CD4-positive, CD25-positive, alpha-beta regulatory T cell (primary cell): Measurements from ENCODE around the gene SLC19A3. TPM values are rescaled to one million over a fixed set of nuclear protein-coding genes. Genes with fewer than 3 reads are reported as not detected.
"Not testable (repeated sequence)": the region's sequence is repeated elsewhere in the genome, so short reads cannot be mapped to it uniquely, and the experiment has no call there.

Experiments used
- ATAC-seq, 2 donors: fragments of 150-1000 bp; cut with Tn5 transposase; one replicate each; pipeline ENCODE4 v1.10.0; 2021; ENCODE audit warnings: low read depth in 2 of 2, moderate number of reproducible peaks in 2 of 2, moderate library complexity in 1 of 2
- DNase-seq, 3 donors: peaks; one replicate each; pipeline versions ENCODE4 v3.0.0 to v3.0.0-alpha.2; 2012 to 2022; ENCODE audit warnings: mixed read lengths in 1 of 3
- H3K27ac ChIP-seq: one replicate; pipeline ENCODE4 v1.7.0; 2013; ENCODE audit warnings: mild to moderate bottlenecking, low read length; ENCODE audit not compliant: insufficient read depth, poor library complexity, severe bottlenecking
- H3K27me3 ChIP-seq: one replicate; pipeline ENCODE4 v1.7.0; 2013; ENCODE audit warnings: low read length; ENCODE audit not compliant: control insufficient read depth, insufficient read depth
- H3K36me3 ChIP-seq: one replicate; pipeline ENCODE4 v1.7.0; 2013; ENCODE audit warnings: mild to moderate bottlenecking, low read length, moderate library complexity; ENCODE audit not compliant: control insufficient read depth, insufficient read depth
- H3K4me1 ChIP-seq: 2 replicates; pipeline ENCODE4 v1.7.0; 2013; ENCODE audit warnings: mild to moderate bottlenecking, low read length; ENCODE audit not compliant: insufficient read depth, control insufficient read depth, poor library complexity, severe bottlenecking
- H3K4me3 ChIP-seq: one replicate; pipeline ENCODE4 v1.7.0; 2013; ENCODE audit warnings: low read depth, mild to moderate bottlenecking, low read length, moderate library complexity
- H3K9me3 ChIP-seq, 2 experiments: 1 replicate in 1 of 2; 2 replicates in 1 of 2; pipeline ENCODE4 v1.7.0; 2013; ENCODE audit warnings: low read length in 2 of 2, mild to moderate bottlenecking in 1 of 2, moderate library complexity in 1 of 2; ENCODE audit not compliant: control insufficient read depth in 2 of 2
- H3K27ac Mint-ChIP-seq, 3 donors: one replicate each; pipeline ENCODE4 v1.8.0; 2020 to 2022; ENCODE audit warnings: mild to moderate bottlenecking in 3 of 3, mixed read lengths in 3 of 3, moderate library complexity in 2 of 3
- H3K27me3 Mint-ChIP-seq: one replicate; pipeline ENCODE4 v1.8.0; 2022; ENCODE audit warnings: mild to moderate bottlenecking, mixed read lengths
- H3K36me3 Mint-ChIP-seq: one replicate; pipeline ENCODE4 v1.8.0; 2020; ENCODE audit warnings: mixed read lengths
- H3K4me1 Mint-ChIP-seq, 4 donors: one replicate each; pipeline ENCODE4 v1.8.0; 2020 to 2022; ENCODE audit warnings: mixed read lengths in 4 of 4, mild to moderate bottlenecking in 1 of 4
- H3K4me3 Mint-ChIP-seq, 4 donors: one replicate each; pipeline ENCODE4 v1.8.0; 2020 to 2022; ENCODE audit warnings: mild to moderate bottlenecking in 4 of 4, mixed read lengths in 4 of 4, moderate library complexity in 3 of 4
- H3K9me3 Mint-ChIP-seq, 7 donors: one replicate each; pipeline ENCODE4 v1.8.0; 2020 to 2022; ENCODE audit warnings: mixed read lengths in 7 of 7, mild to moderate bottlenecking in 3 of 7, moderate library complexity in 2 of 7
- polyA plus RNA-seq, 4 donors: library from polyadenylated mRNA; unstranded; fragments of 300-500 nt; fragmentation: Illumina TruSeq; gene quantifications; one replicate each; pipeline ENCODE4 v1.2.3, GENCODE V29; 2021
- total RNA-seq: library from RNA; stranded (reverse); gene quantifications from one replicate; pipeline ENCODE4 v1.2.3, GENCODE V29; 2022

SLC19A3 gene
- total and polyA plus RNA-seq, 5 donors from 2014 or later, result not detected

- Mint-ChIP-seq H3K9me3 (no peaks in the 10 kb centered on the region), H3K27me3 (peaks cover 15% of the 10 kb centered on the region), H3K36me3 (no peaks in the 10 kb centered on the region), H3K4me1 (no peaks in the 10 kb centered on the region), H3K27ac (no peak overlapping the region), H3K4me3 (no peak overlapping the region)
- Histone ChIP-seq H3K36me3 (no peaks in the 10 kb centered on the region), H3K27me3 (peaks cover 1% of the 10 kb centered on the region), H3K4me3 (no peak overlapping the region), H3K4me1 (no peaks in the 10 kb centered on the region), H3K9me3 (no peaks in the 10 kb centered on the region), H3K27ac (no peak overlapping the region)
- DNase-seq, result no peak
- no peak for ATAC-seq
Measured at GRCh38 chr2:227696990-227697679, 20.7 kb downstream of the SLC19A3 start.

GRCh38 chr2:227687189-227687588 lies 30.6 kb downstream of the SLC19A3 start:
- H3K4me1 ChIP-seq, result no peaks in the 10 kb centered on the region
- no peak overlapping the region for H3K4me3 ChIP-seq
- H3K27ac Mint-ChIP-seq, result no peak overlapping the region
- ATAC-seq (no peak), DNase-seq (no peak)
- peaks cover 0 to 3% (median 0%) of the 10 kb centered on the region in 7 donors for H3K9me3 Mint-ChIP-seq
- no peak overlapping the region for H3K4me3 Mint-ChIP-seq
- H3K27me3 Mint-ChIP-seq, result peaks cover 38% of the 10 kb centered on the region
- H3K36me3 ChIP-seq, result no peaks in the 10 kb centered on the region
- H3K9me3 ChIP-seq, result no peaks in the 10 kb centered on the region
- H3K27ac ChIP-seq, result no peak overlapping the region
- peaks cover 7% of the 10 kb centered on the region for H3K27me3 ChIP-seq
- no peaks in the 10 kb centered on the region for H3K4me1 Mint-ChIP-seq
- H3K36me3 Mint-ChIP-seq, result no peaks in the 10 kb centered on the region

GRCh38 chr2:227684258-227684657 lies 33.6 kb downstream of the SLC19A3 start:
- no peaks in the 10 kb centered on the region for H3K4me1 ChIP-seq
- DNase-seq, result no peak

GRCh38 chr2:227677928-227678327 lies 39.9 kb downstream of the SLC19A3 start:
- no peak overlapping the region for H3K4me3 ChIP-seq
- H3K27ac Mint-ChIP-seq, result no peak overlapping the region
- no peak for DNase-seq
- no peaks in the 10 kb centered on the region for H3K9me3 ChIP-seq
- no peaks in the 10 kb centered on the region for H3K27me3 Mint-ChIP-seq
- no peaks in the 10 kb centered on the region for H3K4me1 ChIP-seq
- no peak overlapping the region for H3K4me3 Mint-ChIP-seq
- H3K27me3 ChIP-seq, result no peaks in the 10 kb centered on the region
- H3K36me3 ChIP-seq, result no peaks in the 10 kb centered on the region
- H3K4me1 Mint-ChIP-seq, result no peaks in the 10 kb centered on the region
- H3K9me3 Mint-ChIP-seq, result peaks cover 0 to 2% (median 0%) of the 10 kb centered on the region in 7 donors
- no peaks in the 10 kb centered on the region for H3K36me3 Mint-ChIP-seq
- H3K27ac ChIP-seq, result no peak overlapping the region
- ATAC-seq, result no peak

More at GRCh38 chr2:227684258-227684657, 33.6 kb downstream of the SLC19A3 start:
- Histone ChIP-seq H3K27ac (no peak overlapping the region), H3K4me3 (no peak overlapping the region), H3K9me3 (no peaks in the 10 kb centered on the region), H3K27me3 (peaks cover 7% of the 10 kb centered on the region), H3K36me3 (no peaks in the 10 kb centered on the region)
- no peaks in the 10 kb centered on the region for H3K36me3 Mint-ChIP-seq
- no peak overlapping the region for H3K4me3 Mint-ChIP-seq
- no peak overlapping the region for H3K27ac Mint-ChIP-seq
- peaks cover 0 to 3% (median 0%) of the 10 kb centered on the region in 7 donors for H3K9me3 Mint-ChIP-seq
- H3K4me1 Mint-ChIP-seq, result no peaks in the 10 kb centered on the region
- no peak for ATAC-seq
- H3K27me3 Mint-ChIP-seq, result peaks cover 22% of the 10 kb centered on the region

- no peaks in the 10 kb centered on the region for H3K36me3 ChIP-seq
- Mint-ChIP-seq H3K27ac (no peak overlapping the region), H3K4me1 (no peaks in the 10 kb centered on the region), H3K9me3 (no peaks in the 10 kb centered on the region), H3K4me3 (no peak overlapping the region), H3K27me3 (no peaks in the 10 kb centered on the region), H3K36me3 (no peaks in the 10 kb centered on the region)
- no peak overlapping the region for H3K4me3 ChIP-seq
- no peak overlapping the region for H3K27ac ChIP-seq
- no peaks in the 10 kb centered on the region for H3K9me3 ChIP-seq
- ATAC-seq, result no peak
- no peaks in the 10 kb centered on the region for H3K4me1 ChIP-seq
- H3K27me3 ChIP-seq, result no peaks in the 10 kb centered on the region
- DNase-seq, result no peak
Measured at GRCh38 chr2:227674485-227674884, 43.3 kb downstream of the SLC19A3 start.

- not testable (repeated sequence) for H3K27ac Mint-ChIP-seq, H3K4me3 ChIP-seq, H3K9me3 Mint-ChIP-seq, H3K36me3 ChIP-seq, H3K36me3 Mint-ChIP-seq, DNase-seq, H3K27ac ChIP-seq, H3K4me3 Mint-ChIP-seq, H3K27me3 ChIP-seq, H3K27me3 Mint-ChIP-seq, H3K4me1 ChIP-seq, ATAC-seq, H3K4me1 Mint-ChIP-seq, H3K9me3 ChIP-seq
Measured at GRCh38 chr2:227673620-227674019, 44.2 kb downstream of the SLC19A3 start.

- H3K4me3 Mint-ChIP-seq, result no peak overlapping the region
- H3K27ac ChIP-seq, result no peak overlapping the region
- no peaks in the 10 kb centered on the region for H3K4me1 ChIP-seq
- ATAC-seq (no peak), DNase-seq (no peak)
- H3K27me3 ChIP-seq, result no peaks in the 10 kb centered on the region
- no peak overlapping the region for H3K4me3 ChIP-seq
- no peaks in the 10 kb centered on the region for H3K36me3 Mint-ChIP-seq
- H3K4me1 Mint-ChIP-seq, result no peaks in the 10 kb centered on the region
- H3K27ac Mint-ChIP-seq, result no peak overlapping the region
- no peaks in the 10 kb centered on the region for H3K9me3 Mint-ChIP-seq
- H3K36me3 ChIP-seq, result no peaks in the 10 kb centered on the region
- no peaks in the 10 kb centered on the region for H3K9me3 ChIP-seq
- H3K27me3 Mint-ChIP-seq, result peaks cover 1% of the 10 kb centered on the region
Measured at GRCh38 chr2:227671170-227671905, 46.5 kb downstream of the SLC19A3 start.
